Hematopoietic multipotent progenitor cell (in vitro differentiated cells): ENCODE results near the gene BBC3. TPM values are rescaled to one million over a fixed set of nuclear protein-coding genes. Genes with fewer than 3 reads are reported as not detected.

Source experiments
- DNase-seq, 3 donors: peaks; one replicate each; pipeline ENCODE4 v3.0.0-alpha.2; 2011 to 2015; ENCODE audit warnings: low read depth in 2 of 3, low spot score in 2 of 3
- total RNA-seq: library from RNA; depleted of rRNA; stranded (reverse); fragments of >200 nt; gene quantifications from one replicate; pipeline ENCODE4 v1.2.3, GENCODE V29; 2012

Gene BBC3
- total RNA-seq, 1 donor: 5.7 TPM

DNA sequence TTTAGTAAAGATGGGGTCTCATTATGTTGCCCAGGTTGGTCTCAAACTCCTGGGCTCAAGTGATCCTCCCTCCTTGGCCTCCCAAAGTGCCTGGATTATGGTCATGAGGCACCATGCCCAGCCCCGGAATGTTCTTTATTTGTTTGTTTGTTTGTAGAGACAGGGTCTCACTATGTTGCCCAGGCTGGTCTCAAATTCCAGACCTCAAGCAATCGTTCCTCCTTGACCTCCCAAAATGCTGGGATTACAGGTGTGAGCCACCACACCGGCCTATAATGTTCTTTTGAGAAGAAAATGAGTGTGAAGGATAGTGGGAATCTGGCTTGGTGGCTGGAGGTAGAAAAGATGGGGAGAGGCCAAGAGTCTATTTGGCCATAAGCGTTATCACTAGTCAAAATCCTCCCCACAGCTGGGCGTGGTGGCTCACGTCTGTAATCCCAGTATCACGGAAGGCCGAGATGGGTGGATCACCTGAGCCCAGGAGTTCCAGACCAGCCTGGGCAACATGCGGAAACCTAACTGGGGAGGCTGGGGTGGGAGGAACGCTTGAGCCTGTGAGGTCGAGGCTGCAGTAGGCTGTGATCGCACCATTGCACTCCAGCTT, 5.2 kb upstream of the BBC3 start:
- DNase-seq: no peak

DNA sequence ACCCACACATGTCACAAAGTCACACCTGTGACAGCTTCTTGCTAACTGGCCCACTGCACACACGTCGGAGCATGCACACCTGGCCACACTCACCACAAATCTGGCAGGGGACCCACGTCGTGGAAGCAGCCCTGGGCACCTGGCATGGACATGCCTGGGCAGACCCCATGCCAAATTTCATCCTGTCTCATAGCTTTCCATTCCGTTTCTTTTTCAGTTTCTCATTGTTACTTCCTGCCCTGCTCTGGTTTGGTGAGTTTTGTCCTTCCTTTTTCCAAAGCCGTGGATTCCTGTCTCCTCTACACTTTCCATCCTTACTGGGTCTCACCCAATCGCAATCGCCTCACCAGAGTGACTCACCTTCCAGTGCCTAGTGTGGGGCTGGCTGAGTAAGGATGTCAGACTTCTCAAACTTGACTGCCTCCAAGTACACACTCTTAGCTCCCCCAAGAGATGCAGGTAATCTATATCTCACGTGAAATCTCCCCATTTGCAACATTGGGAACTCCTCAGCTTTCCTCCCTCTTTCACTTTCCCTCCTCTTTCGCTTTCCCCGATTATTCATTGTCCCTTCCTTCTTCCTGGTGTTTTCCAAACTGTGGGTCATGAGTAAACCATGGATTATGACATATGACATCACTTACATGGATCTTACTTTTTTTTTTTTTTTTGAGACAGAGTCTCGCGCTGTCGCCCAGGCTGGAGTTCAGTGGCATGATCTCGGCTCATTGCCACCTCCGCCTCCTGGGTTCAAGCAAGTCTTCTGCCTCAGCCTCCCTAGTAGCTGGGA, 1.6 kb upstream of the BBC3 start:
- DNase-seq: no peak

DNA sequence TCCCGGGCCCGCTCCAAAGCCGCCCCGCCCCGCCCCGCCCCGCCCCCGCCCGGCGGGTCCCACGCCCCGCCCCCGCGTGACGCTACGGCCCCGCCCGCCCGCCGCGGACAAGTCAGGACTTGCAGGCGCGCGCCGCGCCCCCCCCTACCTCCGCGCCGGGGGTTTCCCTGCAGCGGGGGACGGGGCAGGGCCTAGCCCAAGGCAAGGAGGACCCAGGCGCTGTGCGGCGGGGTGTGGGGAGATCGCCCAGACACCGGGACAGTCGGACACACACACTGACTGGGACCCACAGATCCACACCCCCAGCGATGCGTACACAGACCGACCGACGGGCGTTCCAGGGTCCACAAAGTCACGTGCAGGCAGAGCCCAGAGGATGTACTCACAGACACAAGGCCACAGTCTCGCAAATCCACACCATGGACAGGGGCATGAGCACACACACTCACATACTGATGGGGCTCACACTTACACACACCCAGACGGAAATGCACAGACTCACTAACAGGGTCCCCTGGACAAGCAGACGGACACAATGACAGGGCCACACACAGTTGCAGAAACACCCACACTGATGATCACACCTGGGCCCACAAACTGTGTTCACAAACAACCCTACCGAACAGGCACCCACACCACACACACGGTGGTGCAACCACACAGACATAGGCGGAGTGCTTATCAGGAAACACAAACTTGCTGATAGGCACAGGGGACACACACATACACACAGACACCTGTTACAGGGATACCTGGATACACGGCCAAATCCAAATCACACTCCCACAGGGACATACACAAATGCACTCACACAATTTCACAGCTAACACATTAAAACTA, 436 bp upstream of the BBC3 start:
- DNase-seq: peak in 2 of 3 donors; percentile 87 to 88

DNA sequence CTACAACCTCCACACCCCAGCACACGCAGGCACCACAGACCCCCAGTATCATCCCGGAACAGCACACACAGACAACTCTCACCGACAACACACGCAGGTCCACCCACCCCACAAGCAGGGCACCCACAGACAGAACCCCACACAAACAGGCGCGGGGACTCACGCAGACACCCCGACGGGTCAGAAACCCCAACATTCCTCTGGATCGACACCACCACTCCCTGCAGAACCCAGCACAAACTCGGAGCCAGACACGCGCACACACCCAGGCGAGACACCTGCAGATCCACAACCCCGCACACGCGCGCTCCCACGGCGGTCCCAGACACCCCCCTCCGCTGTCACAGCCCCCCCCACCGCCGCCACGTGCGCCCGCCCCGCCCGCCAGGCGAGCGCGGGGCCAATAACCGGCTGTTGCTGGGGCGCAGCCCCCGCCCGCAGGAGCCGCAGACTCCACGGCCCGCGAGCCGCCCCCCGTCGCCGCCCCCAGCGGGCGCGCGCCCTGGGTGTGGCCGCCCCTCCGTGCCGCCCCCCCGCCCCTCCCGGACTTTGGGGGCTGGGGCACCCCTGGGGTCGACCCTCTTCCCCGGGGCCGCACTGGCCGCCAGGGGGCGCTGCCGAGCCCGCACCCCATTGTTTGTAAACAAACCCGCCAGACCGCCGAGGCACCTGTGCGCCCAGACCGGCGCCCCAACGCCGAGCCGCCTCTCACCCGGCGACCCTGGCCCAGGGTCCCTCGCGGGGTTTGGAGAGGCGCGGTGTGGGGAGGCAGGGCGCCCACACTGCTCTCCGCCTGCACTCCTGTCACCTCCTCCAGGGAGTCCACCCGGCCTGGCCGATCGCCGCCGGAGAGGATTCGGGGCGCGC, 712 bp downstream of the BBC3 start:
- DNase-seq: peak in 2 of 3 donors; percentile 79 to 81

DNA sequence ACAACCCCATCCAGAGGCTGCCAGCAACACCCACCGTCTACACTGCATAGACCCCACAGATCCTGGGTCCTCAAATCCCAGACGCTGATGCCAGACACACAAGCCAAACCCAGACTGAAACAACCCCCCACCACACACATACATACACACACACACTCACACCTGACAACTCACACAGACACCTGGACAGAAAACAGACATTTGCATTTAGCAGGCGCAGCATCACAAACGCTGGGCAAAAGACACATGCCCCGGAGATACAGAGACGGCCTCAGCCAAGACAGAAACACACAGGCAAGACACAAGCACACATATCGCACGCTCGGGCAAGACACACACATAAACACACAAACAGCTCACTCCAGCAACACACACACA, 1.3 kb downstream of the BBC3 start:
- peak in 1 of 3 donors; percentile 22 for DNase-seq

DNA sequence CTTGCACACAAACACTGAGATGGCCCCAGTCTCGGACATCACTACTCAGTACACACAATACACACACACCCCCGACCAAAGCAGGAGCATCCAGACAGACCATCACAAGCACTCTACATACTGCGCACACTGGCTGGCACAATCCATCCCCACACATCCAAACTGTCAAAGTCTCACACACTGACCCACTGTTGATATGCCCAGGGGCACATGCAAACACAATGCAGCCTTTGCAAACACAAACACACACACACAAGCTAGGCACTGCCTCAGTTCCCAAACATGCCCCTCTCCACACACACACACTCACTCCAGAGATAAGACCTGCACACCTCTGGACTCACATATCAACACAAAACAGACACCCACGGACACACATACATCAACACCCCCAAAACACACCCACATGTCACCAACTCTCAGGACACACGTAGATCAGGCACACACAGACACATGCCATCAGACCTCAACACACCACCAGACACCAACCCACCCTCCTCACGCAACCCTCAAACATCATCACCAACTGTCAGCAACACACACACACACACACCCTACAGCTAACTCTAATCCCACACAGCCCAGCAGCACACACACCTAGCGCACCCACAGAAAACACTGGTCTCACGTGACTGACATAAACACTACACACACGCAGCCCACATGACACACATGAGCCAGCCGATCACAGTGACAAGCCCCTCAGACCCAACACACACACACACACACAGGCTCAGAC, 1.9 kb downstream of the BBC3 start:
- DNase-seq: peak in 1 of 3 donors; percentile 17

DNA sequence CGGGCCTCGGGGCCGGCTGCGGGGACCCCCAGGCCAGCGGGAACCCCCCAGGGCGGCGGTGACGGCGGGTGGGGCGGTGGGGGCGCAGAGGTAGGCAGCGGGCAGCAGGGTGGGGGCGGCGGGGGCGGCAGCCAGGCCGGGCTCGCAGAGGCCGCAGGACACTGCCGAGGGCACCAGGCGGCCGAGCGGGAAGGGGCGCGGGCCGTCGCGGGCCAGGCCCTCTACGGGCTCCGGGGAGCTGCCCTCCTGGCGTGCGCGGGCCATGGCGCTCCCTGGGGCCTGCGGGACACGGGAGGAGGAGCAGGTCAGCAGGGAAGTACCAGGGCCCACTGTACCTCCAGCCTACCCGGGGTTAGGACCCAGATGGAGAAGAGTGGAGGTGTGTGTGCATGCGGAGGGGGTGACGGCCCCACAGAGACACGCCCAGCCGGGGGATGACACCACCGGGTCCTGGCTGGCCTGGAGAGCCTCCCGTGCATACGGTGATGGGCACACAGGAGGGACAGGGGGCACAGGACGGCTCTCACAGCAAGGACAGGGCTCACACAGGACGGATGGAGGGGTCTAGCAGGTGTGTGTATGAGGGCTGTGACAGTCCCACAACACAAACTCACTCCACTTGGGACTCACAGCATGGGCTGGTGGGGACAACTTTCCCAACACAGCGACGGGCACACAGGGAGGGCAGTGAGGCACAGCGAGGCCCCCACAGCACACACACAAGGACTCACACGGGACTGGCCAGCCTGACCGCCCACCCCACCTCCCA, 2.6 kb downstream of the BBC3 start:
- DNase-seq: peak in 1 of 3 donors; percentile 37

DNA sequence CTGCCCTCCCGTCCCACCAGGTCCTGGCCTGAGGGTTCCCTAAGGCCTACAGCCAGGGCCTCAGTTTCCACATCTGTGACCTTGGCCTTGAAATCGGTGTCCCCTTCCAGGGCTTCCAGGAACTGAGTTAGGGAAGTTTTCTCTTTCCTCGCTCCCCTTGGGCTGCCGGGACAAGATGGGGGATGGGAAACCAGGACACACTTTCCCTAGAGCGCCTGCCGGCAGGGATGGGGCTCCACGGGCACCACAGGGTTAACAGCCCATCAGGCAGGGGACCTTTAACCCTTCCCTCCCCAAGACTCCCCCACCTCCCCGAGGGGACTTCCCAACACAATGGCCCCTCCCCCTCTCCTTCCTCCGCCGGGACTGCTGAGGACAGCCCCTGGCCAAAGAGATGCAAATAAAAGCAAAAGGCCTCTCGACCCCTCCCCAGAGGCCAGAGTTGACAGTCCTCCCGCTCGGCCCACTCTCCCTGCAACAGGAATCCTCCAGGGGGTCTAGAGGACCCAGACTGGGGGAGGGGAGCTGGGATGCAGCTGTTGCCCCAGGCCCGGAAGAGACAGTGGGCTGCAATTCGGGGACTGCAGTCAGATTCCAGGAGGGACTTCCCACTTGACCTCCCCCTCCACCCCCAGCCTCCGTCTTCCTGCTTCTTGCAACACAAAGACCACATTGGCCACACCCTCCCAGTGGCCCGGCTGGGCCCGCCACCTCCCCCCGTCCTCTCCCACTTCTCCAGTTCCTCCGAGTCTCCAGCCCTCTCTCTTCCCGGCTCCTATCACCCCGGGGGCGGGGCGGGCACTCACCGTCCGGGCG, 3.4 kb downstream of the BBC3 start:
- peak in 1 of 3 donors; percentile 50 for DNase-seq

DNA sequence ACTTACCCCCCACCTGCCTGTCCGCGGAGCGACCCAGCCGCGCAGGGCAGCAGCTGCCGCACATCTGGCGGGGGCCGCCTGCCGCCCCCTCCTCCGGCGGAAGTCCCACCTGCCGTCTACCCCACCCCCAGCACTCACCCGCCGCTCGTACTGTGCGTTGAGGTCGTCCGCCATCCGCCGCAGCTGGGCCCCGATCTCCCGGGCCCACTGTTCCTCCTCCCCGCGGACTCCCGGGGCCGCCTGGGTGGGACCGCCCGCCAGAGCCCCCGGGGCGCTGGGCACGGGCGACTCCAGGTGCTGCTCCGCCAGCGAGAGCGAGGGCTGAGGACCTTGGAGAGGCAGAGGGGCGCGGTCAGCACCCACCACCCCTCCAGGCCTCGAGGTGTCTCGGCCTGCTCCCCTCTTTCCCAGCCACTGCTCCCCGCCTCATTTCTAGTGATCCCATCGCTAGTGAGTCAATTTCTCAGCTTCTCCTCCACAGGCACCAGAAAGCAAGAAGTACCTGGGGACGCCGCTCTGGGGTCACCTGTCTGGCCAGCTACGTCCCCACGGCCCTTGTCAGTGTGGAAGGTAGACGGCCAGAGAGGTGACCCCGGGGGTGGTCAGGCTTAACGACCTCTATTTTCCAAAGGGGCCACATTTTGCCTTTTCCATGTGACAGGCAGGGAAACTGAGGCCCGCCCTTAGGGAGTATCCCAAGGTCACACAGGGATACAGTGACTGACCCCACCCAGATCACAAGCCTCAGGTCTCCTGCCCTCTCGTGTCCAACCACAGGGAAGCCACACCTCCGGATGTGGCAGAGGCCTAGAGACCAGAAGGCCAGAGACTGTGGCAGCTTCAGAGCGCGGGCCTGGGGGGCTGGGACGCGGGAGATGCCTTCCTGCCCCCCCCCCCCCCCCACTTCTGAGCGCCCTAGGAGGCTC, 4.3 kb downstream of the BBC3 start:
- DNase-seq: peak in 1 of 3 donors; percentile 55

DNA sequence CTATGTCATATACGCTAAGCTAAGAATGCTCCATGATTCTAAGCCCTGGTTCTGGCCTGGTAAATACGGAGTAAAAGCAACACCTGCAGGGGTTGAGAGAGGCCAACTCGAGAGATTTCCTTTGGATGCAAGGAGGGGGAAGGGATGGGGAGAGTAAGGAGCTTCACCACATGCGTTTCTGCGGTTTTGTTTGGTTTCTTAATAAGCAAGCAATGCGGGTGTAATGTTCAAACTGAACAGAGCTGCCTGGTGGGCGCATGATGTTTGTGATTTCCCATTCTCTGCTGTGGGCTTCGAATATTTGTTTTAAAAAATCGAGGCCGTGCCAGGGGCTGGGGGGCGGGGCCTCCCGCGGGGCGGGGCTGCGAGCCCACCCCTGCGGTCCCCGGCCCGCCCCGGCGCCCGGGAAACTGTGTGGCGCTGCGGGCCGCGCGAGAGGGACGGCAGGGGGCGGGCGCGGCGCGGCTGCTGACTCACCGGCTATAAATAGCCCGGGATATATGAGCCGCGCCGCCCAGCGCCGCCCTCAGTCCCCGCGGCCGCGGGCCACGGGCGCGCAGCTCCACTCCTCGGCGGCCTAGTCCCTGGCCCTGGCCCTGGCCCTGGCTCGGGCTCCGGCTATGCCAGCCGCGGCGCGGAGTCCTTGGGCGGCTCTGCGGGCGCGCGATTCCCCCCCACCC, 5.1 kb downstream of the BBC3 start:
- DNase-seq: peak in 2 of 3 donors; percentile 90 to 91

DNA sequence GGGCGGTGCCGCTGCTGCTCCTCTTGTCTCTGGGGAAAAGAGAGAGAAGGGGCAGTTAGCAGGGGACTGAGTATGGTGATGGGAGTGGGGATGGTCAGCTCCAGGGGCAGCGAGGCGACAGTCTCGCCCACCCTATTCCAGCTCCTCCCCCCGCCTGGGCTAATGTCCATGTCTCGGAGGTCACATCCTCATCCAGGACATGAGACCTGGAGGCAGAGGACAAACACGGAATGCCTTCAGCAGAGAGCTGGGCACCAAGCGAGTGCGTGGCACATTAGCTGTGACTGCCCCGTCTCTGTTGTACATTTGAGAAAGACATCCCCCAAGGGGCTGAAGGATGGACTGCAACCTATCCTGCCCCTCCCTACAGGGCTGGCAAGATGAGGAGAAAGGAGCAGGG, 9.1 kb downstream of the BBC3 start:
- DNase-seq: no peak

DNA sequence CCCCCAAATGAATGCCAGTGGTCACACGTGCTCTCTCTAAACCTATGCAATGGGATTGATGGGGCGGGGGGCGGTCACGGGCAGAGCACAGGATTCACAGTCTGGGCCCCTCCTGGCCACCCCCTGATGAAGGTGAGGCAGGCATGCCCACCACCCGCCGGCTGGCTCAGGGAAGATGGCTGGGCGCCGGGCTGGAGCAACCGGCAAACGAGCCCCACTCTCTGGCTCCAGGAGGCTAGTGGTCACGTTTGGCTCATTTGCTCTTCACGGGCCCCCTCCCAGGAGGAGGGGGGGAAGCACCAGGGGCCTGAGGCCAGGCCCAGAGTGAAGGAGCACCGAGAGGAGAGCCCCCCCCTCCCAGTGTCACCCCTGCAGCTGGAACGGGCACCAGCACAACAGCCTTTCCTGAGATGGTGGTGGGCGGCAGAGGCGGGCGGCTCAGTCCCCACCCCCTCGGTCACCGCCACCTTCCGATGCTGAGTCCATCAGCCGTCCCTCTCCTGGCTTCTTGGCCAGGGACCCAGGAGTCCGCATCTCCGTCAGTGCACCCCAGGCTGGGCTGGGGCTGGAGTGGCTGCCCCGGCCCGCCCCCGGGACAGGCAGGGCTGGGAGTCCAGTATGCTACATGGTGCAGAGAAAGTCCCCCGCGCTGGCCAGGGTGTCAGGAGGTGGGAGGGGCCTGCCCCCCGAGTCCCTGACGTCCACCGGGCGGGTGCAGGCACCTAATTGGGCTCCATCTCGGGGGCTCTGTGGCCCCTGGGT, 9.7 kb downstream of the BBC3 start:
- no peak for DNase-seq

DNA sequence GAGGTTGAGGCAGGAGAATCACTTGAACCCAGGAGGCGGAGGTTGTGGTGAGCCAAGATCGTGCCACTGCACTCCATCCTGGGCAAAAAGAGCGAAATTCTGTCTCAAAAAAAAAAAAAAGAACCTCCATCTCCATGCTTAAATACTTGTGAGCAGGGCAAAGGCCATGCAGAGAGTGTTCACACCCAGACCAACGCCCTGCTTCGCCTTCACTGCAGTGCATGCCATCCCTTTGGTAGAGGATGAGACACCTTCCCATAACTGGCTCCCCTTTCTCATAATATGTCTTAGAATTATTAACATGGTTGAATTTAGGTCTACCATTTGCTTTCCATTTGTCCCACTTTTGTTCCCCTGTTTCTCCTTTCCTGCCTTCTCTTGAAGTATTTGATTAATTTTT, 15.4 kb downstream of the BBC3 start:
- no peak for DNase-seq

DNA sequence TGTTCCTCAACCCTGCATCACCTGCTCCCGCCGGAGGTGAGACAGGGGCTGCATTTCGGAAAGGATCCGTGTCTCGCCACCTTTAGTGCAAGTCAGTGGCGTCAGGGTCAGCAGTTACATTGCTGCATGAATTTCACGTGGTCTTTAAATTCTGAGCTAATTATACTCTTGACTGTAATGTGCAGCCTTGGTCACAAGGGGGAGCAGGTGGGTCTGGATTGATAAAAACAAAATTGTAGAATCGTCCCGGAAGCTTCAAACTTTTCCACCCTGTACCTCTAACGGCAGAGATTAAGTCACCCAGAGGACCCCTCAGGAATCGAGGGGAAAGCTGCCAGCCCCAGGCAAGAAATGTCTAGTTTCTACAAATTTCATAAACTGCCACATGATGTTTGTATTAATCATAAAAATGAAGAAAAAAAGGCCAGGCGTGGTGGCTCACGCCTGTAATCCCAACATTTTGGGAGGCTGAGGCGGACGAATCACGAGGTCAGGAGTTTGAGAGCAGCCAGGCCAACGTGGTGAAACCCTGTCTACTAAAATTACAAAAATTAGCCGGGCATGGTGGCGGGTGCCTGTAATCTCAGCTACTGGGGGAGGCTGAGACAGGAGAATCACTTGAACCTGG, 20.2 kb downstream of the BBC3 start:
- DNase-seq: peak in 2 of 3 donors; percentile 80 to 90

DNA sequence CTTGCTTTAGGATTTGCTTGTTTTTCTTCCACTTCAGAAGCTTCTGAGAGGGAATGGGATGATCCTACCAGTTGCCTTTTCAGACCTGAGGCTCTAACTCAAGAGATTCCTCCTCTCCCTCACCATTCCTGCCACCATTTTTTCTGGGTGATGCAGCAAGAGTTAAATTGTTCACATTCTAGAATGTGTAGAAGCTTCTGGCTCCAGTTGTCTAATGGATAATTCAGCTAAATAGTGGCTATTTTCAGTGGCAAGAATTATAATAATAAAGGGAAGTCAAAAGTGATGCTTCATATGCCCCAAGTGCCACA, 20.9 kb downstream of the BBC3 start:
- DNase-seq: no peak
